GM12891 (cell line): Measurements from ENCODE around the gene CTNNA2.
"Not testable (repeated sequence)": the region's sequence is repeated elsewhere in the genome, so short reads cannot be mapped to it uniquely, and the experiment has no call there.

Experiments used
- DNase-seq: peaks from one replicate; pipeline ENCODE4 v3.0.0; 2011; ENCODE audit warnings: low spot score; ENCODE audit not compliant: insufficient read length
- FAIRE-seq: peaks from 2 replicates; lab custom pipeline; 2011; peaks lifted over from hg19 to GRCh38; lab: Jason Lieb, UNC
- PAX5 ChIP-seq: IDR thresholded peaks from 2 replicates; pipeline ENCODE4 v1.6.1; 2011; ENCODE audit warnings: low read length, moderate library complexity, mild to moderate bottlenecking; ENCODE audit not compliant: insufficient read depth, severe bottlenecking
- POLR2A ChIP-seq: IDR thresholded peaks from 2 replicates; pipeline ENCODE4 v1.6.1; 2011; ENCODE audit warnings: low read depth, low read length, control low read depth
- POLR2AphosphoS5 ChIP-seq: IDR thresholded peaks from 2 replicates; pipeline ENCODE4 v1.6.1; 2011; ENCODE audit warnings: low read depth, low read length, control low read depth
- POU2F2 ChIP-seq: IDR thresholded peaks from 2 replicates; pipeline ENCODE4 v1.6.1; 2011; ENCODE audit warnings: low read depth, mild to moderate bottlenecking, control low read depth, low read length, moderate library complexity
- SPI1 ChIP-seq: IDR thresholded peaks from 2 replicates; pipeline ENCODE4 v1.6.1; 2011; ENCODE audit warnings: low read depth, low read length, control low read depth
- TAF1 ChIP-seq: IDR thresholded peaks from 2 replicates; pipeline ENCODE4 v1.6.1; 2011; ENCODE audit warnings: low read depth, low read length, control low read depth

The CTNNA2 gene

DNA sequence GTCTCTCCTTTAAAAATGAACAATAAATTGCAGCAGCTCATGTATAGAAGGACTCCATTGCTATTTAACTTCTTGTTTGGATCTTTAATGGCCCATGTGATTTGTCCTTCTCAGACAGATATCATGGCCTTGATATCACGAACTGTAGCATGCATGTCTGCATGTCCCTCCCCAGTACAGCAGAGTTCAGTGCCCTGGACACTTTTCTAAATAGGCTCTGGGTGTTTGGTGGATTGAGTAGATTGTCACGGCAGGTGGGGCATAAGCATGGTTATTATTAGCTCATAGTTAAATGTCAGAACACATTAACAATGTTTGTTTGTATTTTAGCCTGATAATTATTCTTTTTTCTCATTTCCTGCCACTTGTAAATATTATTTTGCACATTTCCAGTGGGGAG is 673.4 kb downstream of the CTNNA2 start:
- DNase-seq (no peak), FAIRE-seq (no peak)
- TF ChIP-seq TAF1 = no peak
- TF ChIP-seq PAX5 = no peak

DNA sequence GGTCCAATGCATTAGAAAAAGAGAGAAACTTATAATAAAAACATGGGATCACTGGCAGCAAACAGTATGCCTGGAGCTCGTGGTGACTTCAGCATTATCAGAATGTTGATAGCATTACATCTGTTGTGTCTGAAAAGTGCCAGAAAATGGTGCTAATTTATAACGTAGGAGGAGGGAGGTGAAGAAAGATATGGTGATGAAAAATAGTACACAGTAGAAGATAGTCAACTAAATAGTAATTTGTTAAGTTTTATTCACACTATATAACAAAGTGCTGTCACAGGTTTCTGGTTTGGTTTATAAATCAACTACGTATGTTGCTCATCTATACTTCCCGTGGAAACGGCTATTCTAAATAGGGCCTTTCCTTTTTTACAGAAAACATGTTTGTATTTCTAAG is 674.3 kb downstream of the CTNNA2 start:
- no peak for TF ChIP-seq POU2F2
- no peak for TF ChIP-seq TAF1
- no peak for TF ChIP-seq SPI1
- TF ChIP-seq POLR2AphosphoS5 = no peak
- TF ChIP-seq POLR2A = no peak
- no peak for TF ChIP-seq PAX5

DNA sequence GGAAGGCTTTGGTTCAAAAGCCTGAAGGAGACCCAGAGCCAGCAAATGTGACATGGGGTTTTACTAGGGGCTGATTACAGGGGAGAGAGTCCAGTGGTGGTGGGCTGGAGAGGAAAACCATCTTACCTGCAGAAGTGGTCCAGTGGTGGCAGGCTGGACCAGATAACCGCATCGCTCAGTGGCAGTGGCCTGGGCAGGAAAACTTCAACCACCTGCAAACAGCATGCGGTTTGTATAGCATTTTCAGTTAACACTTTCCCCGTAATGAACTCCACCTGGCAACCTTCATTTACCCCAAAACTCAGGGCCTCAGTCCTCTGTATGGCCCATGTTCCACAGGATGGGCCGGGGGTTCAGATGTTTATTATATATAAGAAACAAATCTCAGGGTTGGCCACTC is 677.3 kb downstream of the CTNNA2 start:
- DNase-seq = no peak
- TF ChIP-seq POLR2A (no peak), SPI1 (no peak), TAF1 (no peak), POLR2AphosphoS5 (no peak), POU2F2 (no peak), PAX5 (no peak)
- FAIRE-seq = no peak

More for the DNA sequence above, 674.3 kb downstream of the CTNNA2 start:
- no peak for FAIRE-seq
- no peak for DNase-seq

DNA sequence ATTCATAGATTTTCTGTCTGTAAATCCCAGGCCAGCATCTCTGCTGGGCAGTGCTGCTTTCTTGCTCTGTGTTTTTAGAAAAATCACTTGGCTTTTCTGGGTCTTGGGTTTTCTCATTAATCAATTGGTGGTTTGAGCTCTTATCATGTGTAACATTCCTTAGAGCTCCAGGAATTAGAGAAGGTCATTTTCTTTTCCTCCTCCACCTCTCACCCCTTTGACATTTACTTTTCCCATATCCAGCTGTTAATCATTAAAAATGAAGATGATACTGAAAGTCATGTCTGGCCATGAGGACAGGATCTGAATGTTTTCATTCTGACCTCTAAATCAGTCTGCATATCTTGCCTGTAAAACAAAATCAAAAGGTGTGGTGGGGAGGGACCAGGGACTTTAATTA is 680.7 kb downstream of the CTNNA2 start:
- TF ChIP-seq SPI1 (no peak), PAX5 (no peak), TAF1 (no peak), POU2F2 (no peak)
- no peak for FAIRE-seq

DNA sequence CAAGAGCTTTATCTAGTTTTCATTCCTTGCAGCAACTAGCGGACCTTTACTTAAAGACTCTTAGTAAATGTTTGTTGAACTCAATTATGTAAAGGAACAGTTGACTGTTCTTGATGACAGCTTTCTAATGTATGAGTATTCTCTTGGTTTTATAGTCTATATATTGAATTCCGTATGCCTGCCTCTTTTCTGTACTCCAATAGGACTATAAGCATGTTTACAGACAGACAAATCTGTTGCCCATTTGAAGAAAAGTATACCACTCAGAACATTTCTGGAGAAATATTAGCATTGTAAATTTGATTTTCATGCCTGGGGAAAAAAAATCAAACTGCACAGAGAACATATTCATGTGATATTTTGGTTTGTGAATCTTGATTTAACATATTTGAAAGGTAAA is 682.2 kb downstream of the CTNNA2 start:
- FAIRE-seq = no peak
- no peak for TF ChIP-seq TAF1
- no peak for TF ChIP-seq PAX5
- TF ChIP-seq POLR2AphosphoS5 = no peak
- TF ChIP-seq POLR2A = no peak
- no peak for TF ChIP-seq POU2F2
- no peak for TF ChIP-seq SPI1
- no peak for DNase-seq

More for the DNA sequence above, 680.7 kb downstream of the CTNNA2 start:
- DNase-seq = no peak

DNA sequence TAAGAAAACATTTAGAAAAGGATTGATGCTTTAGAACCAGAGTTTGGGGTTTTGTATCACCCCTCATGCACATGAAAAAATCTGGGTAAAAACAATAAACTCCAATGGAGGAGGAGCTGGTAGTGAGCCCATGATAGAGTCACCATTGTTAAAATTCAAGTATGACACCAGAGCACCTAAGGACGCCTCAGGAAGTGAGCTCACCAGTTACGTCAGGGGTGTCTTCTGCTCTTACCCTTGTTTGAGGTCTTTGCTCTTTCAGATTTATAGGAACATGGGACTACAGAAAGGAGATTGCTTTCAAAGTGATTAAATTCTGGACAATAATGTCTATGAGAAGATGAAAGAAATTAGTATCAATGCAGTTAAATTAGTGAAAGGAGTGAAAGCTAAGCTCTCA is 685.2 kb downstream of the CTNNA2 start:
- no peak for DNase-seq
- FAIRE-seq = no peak
- no peak for TF ChIP-seq TAF1

DNA sequence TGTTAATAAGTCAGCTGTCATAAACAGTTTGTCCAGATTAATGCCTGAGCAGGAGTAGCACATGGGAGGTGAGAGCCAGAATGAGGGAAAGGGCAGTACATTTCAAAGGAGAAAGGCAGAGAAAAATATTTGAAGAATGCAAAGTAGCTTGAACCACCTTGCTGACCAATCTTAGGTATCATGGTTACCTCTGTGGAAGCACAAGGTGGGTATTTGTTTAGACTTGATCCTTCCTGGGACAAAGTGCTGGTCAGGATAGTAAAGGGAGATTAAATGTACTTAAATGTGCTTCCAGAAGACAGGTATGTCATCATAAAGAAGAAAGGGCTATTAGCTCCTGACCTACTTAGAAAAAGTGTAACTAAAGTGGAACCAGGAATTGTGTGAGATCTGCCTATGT is 686.7 kb downstream of the CTNNA2 start:
- FAIRE-seq (no peak), DNase-seq (no peak)
- TF ChIP-seq POU2F2 = no peak
- TF ChIP-seq POLR2A = no peak
- no peak for TF ChIP-seq TAF1
- no peak for TF ChIP-seq POLR2AphosphoS5
- no peak for TF ChIP-seq SPI1

DNA sequence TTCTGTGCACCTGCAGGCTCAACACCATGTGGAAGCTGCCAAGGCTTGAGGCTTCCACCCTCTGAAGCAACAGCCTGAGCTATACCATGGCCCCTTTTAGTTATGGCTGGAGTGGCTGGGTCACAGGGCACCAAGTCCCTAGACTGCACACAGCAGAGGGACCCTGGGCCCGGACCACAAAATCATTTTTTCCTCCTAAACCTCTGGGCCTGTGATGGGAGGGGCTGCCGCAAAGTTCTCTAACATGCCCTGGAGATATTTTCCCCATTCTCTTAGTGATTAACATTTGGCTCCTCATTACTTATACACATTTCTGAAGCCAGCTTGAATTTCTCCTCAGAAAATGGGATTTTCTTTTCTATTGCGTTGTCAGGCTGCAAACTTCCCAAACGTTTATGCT is 691.1 kb downstream of the CTNNA2 start:
- DNase-seq, FAIRE-seq: not testable (repeated sequence)

DNA sequence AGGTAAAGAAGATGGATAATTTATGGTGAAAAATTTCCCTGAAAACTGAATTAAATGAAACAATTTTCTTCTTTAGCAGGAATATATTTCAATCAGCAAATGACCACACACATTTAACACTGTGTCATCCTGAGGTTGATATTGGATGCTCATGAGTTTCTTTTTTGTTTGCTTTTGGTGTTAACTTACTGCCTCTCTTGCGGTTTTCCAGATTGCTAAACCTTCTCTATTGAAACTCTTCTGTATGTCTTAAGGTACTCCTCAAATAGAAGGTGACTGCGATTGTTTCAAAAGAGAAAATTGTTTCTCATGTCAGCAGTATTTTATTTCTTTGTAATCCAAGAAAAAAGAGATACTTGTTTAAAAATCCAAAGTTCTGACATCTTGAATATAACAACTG is 692.6 kb downstream of the CTNNA2 start:
- FAIRE-seq = no peak
- TF ChIP-seq PAX5 (no peak), POU2F2 (no peak), POLR2AphosphoS5 (no peak), POLR2A (no peak), SPI1 (no peak), TAF1 (no peak)
- no peak for DNase-seq

DNA sequence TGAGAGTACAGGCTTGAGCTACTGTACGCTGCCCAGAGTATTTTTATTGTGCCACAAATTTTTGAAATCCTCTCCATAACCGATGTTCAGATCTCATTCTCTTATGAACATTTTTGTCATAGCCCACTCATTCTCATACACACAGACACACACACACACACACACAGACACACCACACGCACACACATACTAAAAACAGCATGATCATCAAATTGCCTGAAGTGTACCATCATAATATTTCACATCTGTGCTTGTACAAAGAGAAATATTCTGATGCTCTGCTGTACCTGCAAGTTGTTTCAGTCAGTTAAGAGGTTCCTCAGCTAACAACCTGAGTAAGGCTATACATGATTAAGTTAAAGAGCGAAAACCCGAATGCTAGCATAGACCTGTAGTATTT is 696.6 kb downstream of the CTNNA2 start:
- FAIRE-seq (no peak), DNase-seq (no peak)
- TF ChIP-seq SPI1 (no peak), TAF1 (no peak), POLR2AphosphoS5 (no peak), POU2F2 (no peak), POLR2A (no peak), PAX5 (no peak)

DNA sequence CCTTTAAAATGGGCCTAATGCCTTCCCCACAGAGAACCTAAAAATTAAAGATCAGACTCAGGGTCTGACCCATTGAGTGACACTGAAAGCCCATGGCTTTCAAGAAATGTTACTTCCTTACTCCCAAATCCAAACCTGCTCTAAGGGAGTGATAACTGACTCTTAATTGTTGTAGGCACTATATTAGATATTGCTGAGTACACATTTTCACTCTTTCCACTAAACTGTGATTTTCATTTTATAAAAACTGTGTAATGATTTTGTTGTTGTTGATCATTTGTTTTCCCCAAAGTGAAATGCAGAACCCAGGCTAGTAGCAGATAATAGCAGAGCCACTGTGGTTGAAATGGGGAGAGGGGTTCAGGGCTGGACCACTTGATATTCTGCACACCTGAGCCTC is 704.6 kb downstream of the CTNNA2 start:
- DNase-seq (no peak), FAIRE-seq (no peak)
- no peak for TF ChIP-seq POU2F2
- no peak for TF ChIP-seq POLR2AphosphoS5
- no peak for TF ChIP-seq PAX5
- no peak for TF ChIP-seq POLR2A
- no peak for TF ChIP-seq SPI1
- no peak for TF ChIP-seq TAF1

DNA sequence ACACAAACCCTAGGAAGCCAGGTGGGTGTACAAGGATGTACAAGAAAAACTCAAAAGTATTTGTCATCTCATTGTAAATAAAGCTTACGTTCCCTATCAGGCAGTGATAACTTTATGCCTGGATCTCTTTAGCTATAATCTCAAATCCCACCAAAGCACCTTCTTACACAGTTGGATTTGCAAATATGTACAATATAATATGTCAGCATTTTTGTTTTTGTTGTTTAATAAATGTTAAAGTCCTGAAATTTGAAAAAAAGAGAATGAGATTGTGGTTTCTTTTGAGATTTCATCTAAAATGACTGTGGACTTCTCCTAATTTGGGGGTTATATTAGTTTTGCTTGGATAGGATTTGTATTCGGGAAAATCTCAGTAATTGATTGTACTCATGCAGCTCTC is 709.8 kb downstream of the CTNNA2 start:
- DNase-seq (no peak), FAIRE-seq (no peak)
- TF ChIP-seq TAF1 (no peak), POU2F2 (no peak), SPI1 (no peak), PAX5 (no peak), POLR2A (no peak), POLR2AphosphoS5 (no peak)
